RPMI7951 (cell line): Measurements from ENCODE around the gene TLL2. TPM values are rescaled to one million over a fixed set of nuclear protein-coding genes. Genes with fewer than 3 reads are reported as not detected.
A peak's percentile ranks its signal among the peaks of the same experiment; 100 is the strongest.

Experiments
- DNase-seq: peaks from one replicate; pipeline ENCODE4 v3.0.0-alpha.2; 2012; ENCODE audit warnings: low read depth
- total RNA-seq: library from RNA; depleted of rRNA; stranded (reverse); fragments of >200 nt; shearing (Covaris generic); gene quantifications from 2 replicates; pipeline ENCODE4 v1.2.3, GENCODE V29; 2014

Gene TLL2
- total RNA-seq, 1 experiment from 2014 or later: under 0.01 TPM

GRCh38 chr10:96395931-96396877, 117.5 kb downstream of the TLL2 start:
- DNase-seq: peak; percentile 50

- DNase-seq: no peak
Measured at GRCh38 chr10:96390460-96390864, 123.3 kb downstream of the TLL2 start.

GRCh38 chr10:96389785-96390184, 123.9 kb downstream of the TLL2 start:
- DNase-seq: no peak

- no peak for DNase-seq
Measured at GRCh38 chr10:96387601-96388000, 126.1 kb downstream of the TLL2 start.

GRCh38 chr10:96387161-96387560, 126.6 kb downstream of the TLL2 start:
- DNase-seq: no peak

- DNase-seq: no peak
Measured at GRCh38 chr10:96384506-96384905, 129.2 kb downstream of the TLL2 start.

- no peak for DNase-seq
Measured at GRCh38 chr10:96380821-96381220, 132.9 kb downstream of the TLL2 start.

GRCh38 chr10:96379758-96380157, 134.0 kb downstream of the TLL2 start:
- DNase-seq: no peak

- no peak for DNase-seq
Measured at GRCh38 chr10:96378741-96379140, 135.0 kb downstream of the TLL2 start.

- no peak for DNase-seq
Measured at GRCh38 chr10:96377816-96378294, 135.9 kb downstream of the TLL2 start.

GRCh38 chr10:96376483-96376882, 137.2 kb downstream of the TLL2 start:
- DNase-seq: no peak

GRCh38 chr10:96374985-96375830, 138.5 kb downstream of the TLL2 start:
- peak; percentile 73 for DNase-seq

GRCh38 chr10:96374639-96374984, 139.1 kb downstream of the TLL2 start:
- no peak for DNase-seq

- DNase-seq: no peak
Measured at GRCh38 chr10:96374004-96374403, 139.7 kb downstream of the TLL2 start.

GRCh38 chr10:96371356-96371755, 142.4 kb downstream of the TLL2 start:
- DNase-seq: no peak

GRCh38 chr10:96370584-96371157, 143.1 kb downstream of the TLL2 start:
- peak; percentile 32 for DNase-seq

- peak; percentile 43 for DNase-seq
Measured at GRCh38 chr10:96369890-96370583, 143.7 kb downstream of the TLL2 start.

GRCh38 chr10:96368971-96369370, 144.8 kb downstream of the TLL2 start:
- no peak for DNase-seq

GRCh38 chr10:96367470-96367869, 146.3 kb downstream of the TLL2 start:
- DNase-seq: no peak

- no peak for DNase-seq
Measured at GRCh38 chr10:96366508-96366907, 147.2 kb downstream of the TLL2 start.

GRCh38 chr10:96365571-96365970, 148.2 kb downstream of the TLL2 start:
- DNase-seq: no peak

GRCh38 chr10:96360766-96361165, 153.0 kb downstream of the TLL2 start:
- DNase-seq: no peak
